GM18520 (cell line): ENCODE data around the gene SAMD7.

ENCODE experiments used
- ATAC-seq: cut with Tn5 transposase; IDR thresholded peaks from one replicate; pipeline ENCODE4 v1.9.1; 2021; ENCODE audit not compliant: unreplicated experiment

The SAMD7 gene

DNA sequence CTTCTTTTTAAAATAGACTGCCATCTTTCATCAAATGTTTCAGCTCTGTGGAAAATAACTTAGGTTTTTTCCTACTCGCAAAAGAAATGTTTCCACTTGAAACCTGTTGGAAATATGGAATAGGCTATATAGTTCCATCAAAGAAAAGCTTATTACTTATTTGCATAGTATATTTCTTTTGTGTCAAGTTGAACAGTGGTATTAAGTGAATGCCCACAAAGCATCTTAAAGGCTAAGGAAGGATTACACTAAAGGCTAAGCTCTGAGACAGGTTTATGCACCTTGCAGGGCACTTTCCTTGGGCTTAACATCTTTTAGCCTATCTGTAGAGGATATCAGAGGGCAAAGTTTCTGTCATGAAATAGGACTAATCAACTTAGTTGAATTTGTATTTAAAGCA, at the start of gene SAMD7:
Gene SAMD7 (plus strand): TSS at position 301 of the 400 bp plus-strand sequence. CDS start 7,927 bp downstream, outside the sequence.
- no peak for ATAC-seq

DNA sequence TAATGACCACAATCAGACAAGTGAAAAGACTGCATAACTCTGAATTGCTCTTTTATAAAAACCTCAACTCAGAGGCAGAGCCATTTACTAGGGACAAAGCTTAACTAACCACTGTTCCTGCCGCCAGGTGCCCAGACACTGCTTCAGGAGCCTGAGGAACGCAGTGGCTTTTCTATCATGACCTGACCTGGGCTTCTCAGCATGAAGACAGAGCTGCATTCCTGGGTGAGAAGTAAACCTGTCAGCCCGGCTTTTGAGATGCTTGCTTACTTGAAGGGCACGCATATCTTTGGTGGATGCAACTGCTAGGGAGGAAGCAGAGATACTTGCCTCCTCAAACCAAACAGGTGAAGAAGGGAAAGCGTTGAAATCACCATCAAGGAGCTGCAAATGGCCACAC, 49.5 kb upstream of the SAMD7 start:
- ATAC-seq = no peak

DNA sequence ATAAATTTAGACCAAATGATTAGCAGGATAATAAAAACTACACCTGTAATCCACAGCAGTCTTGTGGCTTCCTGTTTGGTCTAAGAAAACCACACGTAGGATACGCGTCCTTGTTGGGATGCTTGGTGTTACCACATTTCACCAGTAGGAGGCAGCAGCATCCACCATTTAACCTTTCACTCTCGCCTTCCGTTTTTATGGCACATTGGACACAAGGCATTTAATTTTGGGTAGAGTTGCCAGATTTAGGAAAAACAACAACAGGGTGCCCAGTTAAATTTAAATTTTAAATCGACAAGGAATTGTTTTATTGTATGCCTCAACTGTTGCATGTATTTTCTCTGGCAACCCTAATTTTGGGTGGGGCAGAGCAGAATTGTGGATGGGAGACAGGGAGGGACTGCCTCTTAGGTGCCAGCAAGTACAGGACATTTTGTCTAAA, 47.9 kb upstream of the SAMD7 start:
- ATAC-seq = peak; percentile 58

- ATAC-seq = no peak
These were observed 47.1 kb upstream of the SAMD7 start for GRCh38 chr3:169864270-169864669.

- ATAC-seq = no peak
These were observed 46.1 kb upstream of the SAMD7 start for GRCh38 chr3:169865176-169865767.

- no peak for ATAC-seq
These were observed 43.7 kb upstream of the SAMD7 start for GRCh38 chr3:169867584-169868210.

GRCh38 chr3:169868369-169868768, 43.0 kb upstream of the SAMD7 start:
- ATAC-seq = no peak

GRCh38 chr3:169869484-169870220, 41.7 kb upstream of the SAMD7 start, which contains the start of gene LRRC31:
Gene LRRC31, minus strand, starts transcription at chr3:169869935. Its CDS starts 128 bp downstream, at chr3:169869807.
- no peak for ATAC-seq

- ATAC-seq = no peak
These were observed 40.1 kb upstream of the SAMD7 start for GRCh38 chr3:169871129-169871886.

DNA sequence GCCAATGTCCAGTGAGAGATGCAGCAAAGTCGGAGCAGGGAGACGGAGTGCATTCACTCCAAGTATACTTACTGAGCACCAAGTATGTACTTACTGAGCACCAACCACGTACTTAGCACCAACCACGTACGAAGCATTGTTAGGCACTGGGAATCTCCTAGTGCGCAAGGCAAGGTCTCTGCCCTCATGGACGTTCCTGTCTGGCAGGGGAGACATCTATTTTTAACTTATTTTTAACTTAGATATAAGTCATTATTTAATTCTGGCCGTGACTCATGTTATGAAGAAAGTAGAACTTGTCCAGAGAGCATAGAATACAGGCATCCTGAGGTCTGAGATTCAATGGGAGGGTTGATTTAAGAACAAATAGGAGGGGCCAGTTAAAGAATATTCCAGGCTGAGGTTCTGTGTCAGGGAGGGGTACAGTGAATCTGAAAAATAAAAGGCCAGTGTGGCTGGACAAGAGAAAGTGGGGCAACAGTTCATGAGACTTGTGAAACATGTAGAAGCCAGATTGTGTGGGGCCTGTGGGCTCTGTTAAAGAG, 32.3 kb upstream of the SAMD7 start:
- ATAC-seq = no peak

- no peak for ATAC-seq
These were observed 31.4 kb upstream of the SAMD7 start for GRCh38 chr3:169879845-169880575.

GRCh38 chr3:169880576-169881250, 30.7 kb upstream of the SAMD7 start:
- ATAC-seq = no peak

GRCh38 chr3:169886671-169887070, 24.7 kb upstream of the SAMD7 start:
- no peak for ATAC-seq

GRCh38 chr3:169891886-169892285, 19.5 kb upstream of the SAMD7 start:
- no peak for ATAC-seq

GRCh38 chr3:169894110-169894509, 17.3 kb upstream of the SAMD7 start:
- no peak for ATAC-seq

DNA sequence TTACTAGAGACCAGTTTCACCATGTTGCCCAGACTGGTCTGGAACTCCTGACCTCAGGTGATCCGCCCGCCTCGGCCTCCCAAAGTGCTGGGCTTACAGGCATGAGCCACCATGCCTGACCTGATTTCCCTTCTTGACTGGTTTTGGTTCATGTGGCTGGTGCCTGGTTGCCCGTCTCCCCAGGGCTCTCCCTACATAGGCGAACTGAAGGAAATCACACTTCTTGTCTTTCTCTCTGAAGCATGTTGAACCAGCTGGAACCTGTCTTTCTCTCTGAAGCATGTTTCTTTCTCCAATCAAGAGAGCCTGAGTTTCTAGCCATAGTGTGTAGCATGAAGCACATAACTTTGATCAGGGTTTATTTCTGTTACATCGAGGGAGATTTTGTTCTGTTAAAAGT, 16.3 kb upstream of the SAMD7 start:
- no peak for ATAC-seq

DNA sequence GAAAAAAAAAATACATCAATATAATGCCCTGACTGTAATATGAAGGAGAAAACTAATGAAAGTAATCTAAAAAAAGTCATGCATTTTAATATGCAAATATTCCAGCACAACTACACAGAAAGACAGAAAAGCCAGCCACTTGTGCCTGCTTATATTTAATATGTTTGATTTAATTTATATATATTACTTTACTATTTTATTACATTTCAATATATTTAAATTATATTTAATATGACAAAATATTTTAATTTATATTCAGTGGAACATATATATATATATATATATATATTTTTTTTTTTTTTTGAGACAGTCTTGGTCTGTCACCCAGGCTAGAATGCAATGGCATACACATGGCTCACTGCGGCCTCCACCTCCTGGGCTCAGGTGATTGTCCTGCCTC, 14.1 kb upstream of the SAMD7 start:
- no peak for ATAC-seq

GRCh38 chr3:169901453-169901852, 9.9 kb upstream of the SAMD7 start:
- ATAC-seq = no peak

DNA sequence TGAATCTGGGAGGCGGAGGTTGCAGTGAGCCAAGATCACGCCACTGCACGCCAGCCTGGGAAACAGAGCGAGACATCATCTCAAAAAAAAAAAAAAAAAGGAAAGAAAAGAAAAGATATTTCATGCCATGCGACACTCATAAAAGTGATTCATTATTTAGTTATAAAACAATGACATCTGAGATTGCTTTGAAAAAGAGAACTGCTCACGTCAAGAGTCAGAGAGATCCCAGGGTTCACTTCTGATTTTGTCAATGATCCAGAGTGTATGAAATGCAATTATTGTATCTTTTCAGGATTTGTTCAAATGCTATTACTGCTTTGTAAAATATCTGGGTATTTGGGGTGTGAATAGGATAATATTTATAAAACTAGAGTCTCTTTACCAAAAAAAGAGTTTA, 6.0 kb upstream of the SAMD7 start:
- ATAC-seq = no peak

DNA sequence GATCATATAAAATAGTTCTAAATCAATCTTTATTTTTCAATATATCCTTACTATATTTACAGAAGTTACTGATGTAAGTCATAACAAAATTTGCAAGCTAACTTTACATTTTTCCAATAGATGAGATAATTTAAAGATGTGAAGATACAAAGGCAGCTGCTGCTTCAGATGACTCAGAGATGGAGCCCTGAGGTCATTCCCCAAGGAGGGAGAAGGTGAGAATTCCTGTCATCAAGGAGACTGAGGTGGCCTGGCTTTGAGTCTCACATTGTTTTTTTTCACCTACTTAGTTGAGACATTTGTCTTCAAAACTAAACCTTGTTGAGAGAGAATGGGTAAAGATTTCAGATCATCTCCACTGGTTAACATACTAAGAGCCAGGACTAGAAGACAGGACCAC, 3.9 kb upstream of the SAMD7 start:
- no peak for ATAC-seq
